Activated CD4-positive, alpha-beta T cell treated with anti-CD3 and anti-CD28 coated beads for 1 hour (primary cell): ENCODE data around the gene NOP14.
"Not testable (repeated sequence)": the region's sequence is repeated elsewhere in the genome, so short reads cannot be mapped to it uniquely, and the experiment has no call there.

Source experiments
- DNase-seq: peaks from one replicate; pipeline ENCODE4 v3.0.0-alpha.2; 2020

Gene NOP14

DNA sequence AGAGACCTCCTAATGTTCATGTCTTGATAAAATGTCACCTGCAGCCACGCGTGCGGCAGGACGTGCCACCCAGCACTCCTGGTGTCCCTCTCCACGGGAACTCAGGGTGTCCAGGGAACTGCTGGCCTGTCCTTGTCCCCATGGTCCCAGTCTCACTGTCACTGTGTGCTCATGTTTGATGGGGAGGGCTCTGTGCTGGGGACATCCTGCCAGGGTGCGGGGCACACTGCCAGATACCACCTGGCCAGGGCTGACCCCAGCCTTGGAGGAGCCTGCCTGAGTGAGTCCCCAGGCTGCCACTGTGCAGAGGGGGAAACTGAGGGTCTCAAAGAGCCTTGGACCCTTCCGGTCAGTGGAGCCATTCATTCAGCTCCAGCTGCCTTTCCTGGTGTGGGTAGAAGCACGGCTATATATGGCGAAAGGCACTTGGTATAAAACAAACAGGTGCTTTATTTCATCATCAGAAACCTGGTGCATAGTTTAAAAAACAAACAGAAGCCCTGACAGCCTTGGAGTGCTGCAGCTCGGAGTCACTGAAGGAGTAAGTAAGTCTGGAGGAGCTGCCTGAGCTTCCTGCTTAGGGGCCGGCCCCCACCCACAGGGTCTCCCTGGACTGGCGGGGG lies 33.0 kb downstream of the NOP14 start:
- DNase-seq = no peak

- DNase-seq = no peak
These were observed 33.7 kb downstream of the NOP14 start for GRCh38 chr4:2929469-2929868.

GRCh38 chr4:2928242-2929176 lies 34.7 kb downstream of the NOP14 start:
- no peak for DNase-seq

- DNase-seq = no peak
These were observed 35.5 kb downstream of the NOP14 start for GRCh38 chr4:2927696-2928075.

- DNase-seq = no peak
These were observed 36.0 kb downstream of the NOP14 start for GRCh38 chr4:2927016-2927695.

DNA sequence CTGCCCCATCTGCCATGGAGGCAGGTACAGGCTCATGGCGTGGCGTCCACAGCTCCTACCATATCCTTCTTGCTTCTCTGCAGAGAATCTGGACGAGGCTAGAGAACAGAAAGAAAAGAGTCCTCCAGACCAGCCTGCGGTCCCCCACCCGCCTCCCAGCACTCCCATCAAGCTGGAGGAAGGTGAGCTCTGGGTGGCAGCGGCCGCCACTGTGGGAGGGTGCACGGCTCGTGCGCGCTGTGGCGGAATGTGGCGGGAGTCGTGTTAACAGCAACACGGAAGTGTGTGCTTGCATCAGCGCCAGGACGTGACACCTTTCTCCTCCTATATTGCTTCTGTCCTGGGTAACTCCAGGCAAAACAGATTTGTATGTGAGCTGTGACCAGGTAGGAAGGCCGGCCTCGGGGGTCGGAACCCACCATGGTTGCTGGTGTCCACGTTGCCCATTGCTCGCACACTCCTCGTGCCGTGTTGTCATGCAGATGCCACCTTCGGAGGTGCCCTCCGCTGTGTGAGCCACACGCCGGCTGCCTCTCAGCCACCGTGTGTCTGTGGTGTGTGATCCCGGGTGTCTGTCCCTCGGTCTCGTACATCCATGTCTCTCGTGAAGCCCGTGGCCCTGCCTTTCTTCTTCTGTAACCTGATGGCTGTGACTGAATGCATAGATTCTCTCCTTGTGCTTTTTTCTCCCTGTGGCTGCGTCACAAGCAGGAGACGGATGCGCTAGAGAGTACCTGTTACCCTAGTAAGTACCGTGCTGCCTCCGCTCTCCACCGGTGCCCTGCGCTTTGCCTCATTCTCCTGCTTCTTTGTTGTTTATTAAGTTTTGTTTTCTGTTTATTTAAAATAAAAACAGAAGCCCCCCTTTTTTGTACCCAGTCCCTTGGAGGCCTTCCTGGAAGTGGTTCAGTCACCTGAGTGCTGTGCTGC lies 37.0 kb downstream of the NOP14 start:
- no peak for DNase-seq

- no peak for DNase-seq
These were observed 37.7 kb downstream of the NOP14 start for GRCh38 chr4:2925496-2925895.

- no peak for DNase-seq
These were observed 38.4 kb downstream of the NOP14 start for GRCh38 chr4:2924765-2925301.

- DNase-seq = no peak
These were observed 38.9 kb downstream of the NOP14 start for GRCh38 chr4:2924286-2924685.

GRCh38 chr4:2923668-2924173 lies 39.5 kb downstream of the NOP14 start:
- no peak for DNase-seq

- no peak for DNase-seq
These were observed 40.1 kb downstream of the NOP14 start for GRCh38 chr4:2923141-2923551.

DNA sequence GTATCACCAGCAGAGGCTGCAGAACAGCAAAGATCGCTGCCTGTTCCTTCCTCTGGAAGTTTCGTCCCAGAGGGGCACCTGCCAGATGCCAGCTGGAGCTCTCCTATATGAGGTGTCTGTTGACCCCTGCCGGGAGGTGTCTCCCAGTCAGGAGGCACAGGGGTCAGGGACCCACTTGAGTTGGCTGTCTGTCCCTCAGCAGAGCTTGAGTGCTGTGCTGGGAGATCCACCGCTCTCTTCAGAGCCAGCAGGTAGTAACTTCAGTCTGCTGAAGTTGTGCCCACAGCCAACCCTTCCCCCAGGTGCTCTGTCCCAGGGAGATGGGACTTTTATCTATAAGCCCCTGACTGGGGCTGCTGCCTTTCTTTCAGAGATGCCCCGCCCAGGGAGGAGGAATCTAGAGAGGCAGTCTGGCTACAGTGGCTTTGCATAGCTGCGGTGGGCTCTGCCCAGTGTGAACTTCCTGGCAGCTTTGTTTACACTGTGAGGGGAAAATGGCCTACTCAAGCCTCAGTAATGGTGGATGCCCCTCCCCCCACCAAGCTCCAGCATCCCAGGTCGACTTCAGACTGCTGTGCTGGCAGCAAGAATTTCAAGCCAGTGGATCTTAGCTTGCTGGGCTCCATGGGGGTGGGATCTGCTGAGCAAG lies 40.6 kb downstream of the NOP14 start:
- DNase-seq = not testable (repeated sequence)

DNA sequence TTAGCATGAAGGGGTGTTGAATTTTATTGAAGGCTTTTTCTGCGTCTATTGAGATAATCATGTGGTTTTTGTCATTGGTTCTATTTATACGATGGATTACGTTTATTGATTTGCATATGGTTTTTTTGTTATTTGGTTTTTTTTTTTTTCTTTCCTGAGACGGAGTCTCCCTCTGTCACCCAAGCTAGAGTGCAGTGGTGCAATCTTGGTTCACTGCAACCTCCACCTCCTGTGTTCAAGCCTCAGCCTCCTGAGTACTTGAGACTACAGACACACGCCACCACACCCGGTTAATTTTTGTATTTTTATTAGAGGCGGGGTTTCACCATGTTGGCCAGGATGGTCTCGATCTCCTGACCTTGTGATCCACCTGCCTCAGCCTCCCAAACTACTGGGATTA lies 44.5 kb downstream of the NOP14 start:
- DNase-seq = not testable (repeated sequence)

DNA sequence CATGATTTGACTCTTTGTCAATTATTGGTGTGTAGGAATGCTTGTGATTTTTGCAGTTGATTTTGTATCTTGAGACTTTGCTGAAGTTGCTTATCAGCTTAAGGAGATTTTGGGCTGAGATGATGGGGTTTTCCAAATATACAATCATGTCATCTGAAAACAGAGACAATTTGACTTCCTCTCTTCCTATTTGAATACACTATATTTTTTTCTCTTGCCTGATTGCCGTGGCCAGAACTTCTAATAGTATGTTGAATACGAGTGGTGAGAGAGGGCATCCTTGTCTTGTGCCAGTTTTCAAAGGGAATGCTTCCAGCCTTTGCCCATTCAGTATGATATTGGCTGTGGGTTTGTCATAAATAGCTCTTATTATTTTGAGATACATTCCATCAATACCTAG lies 44.9 kb downstream of the NOP14 start:
- not testable (repeated sequence) for DNase-seq

DNA sequence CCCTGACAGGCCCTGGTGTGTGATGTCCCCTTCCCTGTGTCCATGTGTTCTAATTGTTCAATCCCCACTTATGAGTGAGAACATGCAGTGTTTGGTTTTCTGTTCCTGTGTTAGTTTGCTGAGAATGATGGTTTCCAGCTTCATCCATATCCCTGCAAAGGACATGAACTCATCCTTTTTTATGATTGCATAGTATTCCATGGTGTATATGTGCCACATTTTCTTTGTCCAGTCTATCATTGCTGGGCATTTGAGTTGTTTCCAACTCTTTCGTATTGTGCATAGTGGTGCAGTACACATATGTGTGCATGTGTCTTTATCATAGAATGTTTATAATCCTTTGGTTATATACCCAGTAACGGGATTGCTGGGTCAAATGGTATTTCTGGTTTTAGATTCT lies 46.5 kb downstream of the NOP14 start:
- DNase-seq = not testable (repeated sequence)

DNA sequence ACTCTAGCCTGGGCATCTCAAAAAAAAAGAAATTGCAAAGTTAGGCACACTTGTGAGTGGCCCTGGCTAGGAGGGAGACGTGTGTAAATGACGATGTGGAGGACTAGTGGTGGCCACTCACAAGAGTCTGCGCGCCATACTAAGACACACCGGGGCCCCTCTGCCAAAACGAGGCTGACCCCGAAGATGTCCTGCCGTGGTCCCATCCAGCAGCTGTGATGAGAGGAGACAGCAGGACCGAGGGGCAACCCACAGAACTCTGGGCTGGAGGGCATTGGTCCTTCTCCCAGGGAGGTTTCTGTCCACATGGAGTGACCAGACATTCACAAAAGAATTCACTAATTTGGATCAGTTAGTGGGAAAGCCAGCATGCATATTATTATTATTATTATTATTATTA lies 47.4 kb downstream of the NOP14 start:
- no peak for DNase-seq

DNA sequence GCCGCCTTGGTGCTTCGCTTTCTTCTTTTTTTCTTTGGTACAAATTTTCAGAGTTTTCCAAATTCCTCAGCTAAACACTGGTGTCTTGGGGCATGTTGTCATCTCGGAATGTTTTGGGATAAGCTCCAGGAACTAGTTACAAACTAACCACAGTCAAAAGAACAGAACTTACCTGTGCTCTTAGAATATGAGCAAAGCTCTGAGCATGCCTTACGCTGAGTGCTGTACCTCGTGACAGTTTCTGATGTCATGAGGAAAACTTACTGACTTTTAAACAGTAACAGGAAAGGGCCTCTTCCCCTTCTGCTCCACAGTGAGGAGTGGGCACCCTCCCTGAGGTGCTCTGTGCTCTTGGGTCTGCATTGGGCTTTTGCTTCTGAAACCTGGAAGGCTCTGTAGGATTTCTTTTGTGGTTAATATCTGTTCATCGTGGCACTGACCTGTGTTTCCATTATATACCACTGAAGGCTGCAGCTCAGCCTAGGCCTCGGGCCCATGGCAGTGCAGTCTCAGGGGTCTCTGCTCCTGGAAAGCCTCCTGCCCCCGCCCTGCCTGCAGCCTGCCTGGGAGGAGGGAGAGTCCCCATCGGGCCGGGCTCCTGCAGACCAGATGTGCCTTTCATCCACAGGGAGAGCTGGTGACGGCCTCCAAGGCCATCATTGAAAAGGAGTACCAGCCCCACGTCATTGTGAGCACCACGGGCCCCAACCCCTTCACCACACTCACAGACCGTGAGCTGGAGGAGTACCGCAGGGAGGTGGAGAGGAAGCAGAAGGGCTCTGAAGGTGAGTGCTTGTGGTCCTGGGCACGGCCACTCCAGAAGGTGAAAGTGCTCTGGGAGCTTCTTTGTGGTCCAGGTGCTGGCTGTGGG lies 48.7 kb downstream of the NOP14 start:
- no peak for DNase-seq

DNA sequence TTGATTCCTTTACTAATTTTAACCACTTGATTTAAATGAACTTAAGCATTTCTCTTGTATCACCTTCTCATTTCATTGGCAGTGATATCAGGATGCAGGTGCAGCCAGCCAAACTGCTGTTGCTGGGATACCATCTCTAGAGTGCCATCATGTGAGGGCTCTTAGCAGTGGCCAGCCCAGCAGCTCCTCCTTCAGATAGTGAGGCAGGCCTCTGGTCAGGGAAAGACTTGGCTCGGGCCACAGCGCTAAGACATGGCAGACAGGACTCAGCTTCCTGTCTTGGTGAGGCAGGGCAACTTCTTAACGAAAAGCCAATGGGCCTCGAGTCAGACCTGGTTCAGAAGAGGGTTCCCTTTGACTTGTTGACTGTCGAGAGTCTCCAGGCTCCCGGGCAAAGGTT lies 50.0 kb downstream of the NOP14 start:
- DNase-seq = no peak

DNA sequence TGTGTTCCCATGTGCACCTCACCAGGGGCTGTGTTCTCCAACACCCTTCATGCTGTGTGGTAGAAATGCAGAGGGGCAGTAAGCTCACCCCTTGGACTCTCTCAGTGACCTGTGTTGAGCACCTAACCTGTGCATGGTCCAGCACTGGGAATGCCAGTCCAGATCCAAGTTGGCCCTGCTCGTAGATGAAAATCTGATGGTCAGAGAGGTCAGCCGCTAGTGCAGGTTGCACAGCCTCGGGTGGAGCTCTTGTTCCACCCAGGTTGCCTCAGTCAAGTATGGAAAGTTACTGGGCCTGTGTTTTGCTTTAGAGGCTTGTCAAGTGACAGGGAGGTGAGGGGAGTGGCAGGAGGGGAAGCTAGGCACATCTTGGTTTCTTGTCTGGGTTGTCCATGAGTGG lies 51.3 kb downstream of the NOP14 start:
- no peak for DNase-seq

GRCh38 chr4:2910409-2910808 lies 52.8 kb downstream of the NOP14 start:
- no peak for DNase-seq

DNA sequence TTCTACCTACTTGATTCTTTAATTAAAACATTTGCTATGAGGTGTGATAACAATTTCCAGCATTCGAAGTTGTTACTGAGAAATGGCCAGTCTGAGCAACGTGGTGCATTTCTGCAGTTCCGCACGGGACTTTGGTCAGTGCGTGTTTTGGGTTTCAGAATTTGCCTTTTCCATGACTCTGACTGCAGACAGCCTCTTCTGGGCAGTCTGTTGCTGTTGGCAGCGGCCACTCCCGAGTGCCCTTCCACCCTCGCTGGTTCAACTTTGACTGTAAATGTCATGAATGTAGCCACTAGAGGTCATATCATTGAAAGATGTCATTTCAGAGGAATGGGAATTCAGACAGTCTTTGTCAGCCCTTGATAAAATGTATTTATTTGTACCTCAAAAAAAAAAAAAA lies 53.6 kb downstream of the NOP14 start:
- no peak for DNase-seq
